GM12801 (cell line): ENCODE data around the gene IGFL3.

Source experiments
- CTCF ChIP-seq: IDR thresholded peaks from one replicate; pipeline ENCODE4 v1.5.1; 2011; ENCODE audit warnings: control low read depth; ENCODE audit not compliant: insufficient read length; ENCODE audit errors: extremely low read depth

The IGFL3 gene

GRCh38 chr19:46116121-46116520 lies 8.4 kb downstream of the IGFL3 start:
- no peak for TF ChIP-seq CTCF

GRCh38 chr19:46115396-46116106 lies 8.9 kb downstream of the IGFL3 start:
- TF ChIP-seq CTCF, result no peak

GRCh38 chr19:46113726-46114125 lies 10.8 kb downstream of the IGFL3 start:
- no peak for TF ChIP-seq CTCF

GRCh38 chr19:46112527-46112926 lies 12.0 kb downstream of the IGFL3 start:
- TF ChIP-seq CTCF, result no peak

- no peak for TF ChIP-seq CTCF
These were observed 13.1 kb downstream of the IGFL3 start for GRCh38 chr19:46111376-46111775.

GRCh38 chr19:46109876-46110275 lies 14.6 kb downstream of the IGFL3 start:
- TF ChIP-seq CTCF, result no peak

- no peak for TF ChIP-seq CTCF
These were observed 17.1 kb downstream of the IGFL3 start for GRCh38 chr19:46107371-46107770.
